ENCODE results near the gene ATP5IF1. TPM values are rescaled to one million over a fixed set of nuclear protein-coding genes. Genes with fewer than 3 reads are reported as not detected.

Gene ATP5IF1
- total RNA-seq, 1 experiment from 2014 or later, result 169 TPM

GRCh38 chr1:28190996-28191645, 44.8 kb upstream of the ATP5IF1 start:
- TF ChIP-seq CEBPB (IDR thresholded peaks at IDR 0.05; ENCODE audit: low read depth) (no peak), ZBTB33 (IDR thresholded peaks at IDR 0.05; ENCODE audit: extremely low read depth, insufficient replicate concordance, low read length) (no peak), EGR1 (IDR thresholded peaks at IDR 0.05; ENCODE audit: low read depth) (no peak), ELF1 (IDR thresholded peaks at IDR 0.05; ENCODE audit: borderline replicate concordance, low read depth) (no peak), YY1 (IDR thresholded peaks at IDR 0.05; ENCODE audit: extremely low read depth, insufficient replicate concordance, low read depth, low read length) (no peak), ZFX (IDR thresholded peaks at IDR 0.05) (no peak), FOSL1 (IDR thresholded peaks at IDR 0.05; ENCODE audit: low read depth) (no peak), POLR2AphosphoS5 (IDR thresholded peaks at IDR 0.05; ENCODE audit: low read depth, low read length) (no peak), EZH2 (IDR thresholded peaks at IDR 0.05) (no peak), RAD21 (IDR thresholded peaks at IDR 0.05; ENCODE audit: low read depth) (no peak), TCF7L2 (IDR thresholded peaks at IDR 0.05; ENCODE audit: borderline replicate concordance, extremely low read depth, insufficient read depth, insufficient read length) (no peak), SRF (IDR thresholded peaks at IDR 0.05; ENCODE audit: low read depth) (no peak), JUND (IDR thresholded peaks at IDR 0.05) (no peak), SP1 (IDR thresholded peaks at IDR 0.05; ENCODE audit: low read depth) (no peak), POLR2A (IDR thresholded peaks at IDR 0.05; ENCODE audit: borderline replicate concordance, extremely low read depth, insufficient read depth, insufficient read length) (no peak), EZH2phosphoT487 (IDR thresholded peaks at IDR 0.05; ENCODE audit: borderline replicate concordance) (no peak)
- TF ChIP-seq, protein P1, sequence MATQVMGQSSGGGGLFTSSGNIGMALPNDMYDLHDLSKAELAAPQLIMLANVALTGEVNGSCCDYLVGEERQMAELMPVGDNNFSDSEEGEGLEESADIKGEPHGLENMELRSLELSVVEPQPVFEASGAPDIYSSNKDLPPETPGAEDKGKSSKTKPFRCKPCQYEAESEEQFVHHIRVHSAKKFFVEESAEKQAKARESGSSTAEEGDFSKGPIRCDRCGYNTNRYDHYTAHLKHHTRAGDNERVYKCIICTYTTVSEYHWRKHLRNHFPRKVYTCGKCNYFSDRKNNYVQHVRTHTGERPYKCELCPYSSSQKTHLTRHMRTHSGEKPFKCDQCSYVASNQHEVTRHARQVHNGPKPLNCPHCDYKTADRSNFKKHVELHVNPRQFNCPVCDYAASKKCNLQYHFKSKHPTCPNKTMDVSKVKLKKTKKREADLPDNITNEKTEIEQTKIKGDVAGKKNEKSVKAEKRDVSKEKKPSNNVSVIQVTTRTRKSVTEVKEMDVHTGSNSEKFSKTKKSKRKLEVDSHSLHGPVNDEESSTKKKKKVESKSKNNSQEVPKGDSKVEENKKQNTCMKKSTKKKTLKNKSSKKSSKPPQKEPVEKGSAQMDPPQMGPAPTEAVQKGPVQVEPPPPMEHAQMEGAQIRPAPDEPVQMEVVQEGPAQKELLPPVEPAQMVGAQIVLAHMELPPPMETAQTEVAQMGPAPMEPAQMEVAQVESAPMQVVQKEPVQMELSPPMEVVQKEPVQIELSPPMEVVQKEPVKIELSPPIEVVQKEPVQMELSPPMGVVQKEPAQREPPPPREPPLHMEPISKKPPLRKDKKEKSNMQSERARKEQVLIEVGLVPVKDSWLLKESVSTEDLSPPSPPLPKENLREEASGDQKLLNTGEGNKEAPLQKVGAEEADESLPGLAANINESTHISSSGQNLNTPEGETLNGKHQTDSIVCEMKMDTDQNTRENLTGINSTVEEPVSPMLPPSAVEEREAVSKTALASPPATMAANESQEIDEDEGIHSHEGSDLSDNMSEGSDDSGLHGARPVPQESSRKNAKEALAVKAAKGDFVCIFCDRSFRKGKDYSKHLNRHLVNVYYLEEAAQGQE (IDR thresholded peaks at IDR 0.05; ENCODE audit: low read depth), result no peak
- TF ChIP-seq, protein P2, sequence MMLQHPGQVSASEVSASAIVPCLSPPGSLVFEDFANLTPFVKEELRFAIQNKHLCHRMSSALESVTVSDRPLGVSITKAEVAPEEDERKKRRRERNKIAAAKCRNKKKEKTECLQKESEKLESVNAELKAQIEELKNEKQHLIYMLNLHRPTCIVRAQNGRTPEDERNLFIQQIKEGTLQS (IDR thresholded peaks at IDR 0.05), result no peak
- no peak overlapping the region for H3K4me3 ChIP-seq (replicated peaks in 1 of 2; ENCODE audit: low read depth in 1 of 2, low read length in 2 of 2)
- no peaks in the 10 kb centered on the region for H3K27me3 ChIP-seq (ENCODE audit: insufficient read depth, low read length)
- intact Hi-C loops (cut with micrococcal nuclease), result no loop called here
- H3K79me2 ChIP-seq (ENCODE audit: insufficient read depth, low read length), result no peaks in the 10 kb centered on the region
- ChIA-PET CTCF (no interaction called here), RAD21 (ENCODE audit: low non-redundant PET in 1 of 2, low total read pairs in 2 of 2, uncharacterized antibody in 2 of 2, unreplicated experiment in 2 of 2) (no interaction called here), POLR2A (no interaction called here)
- no peaks in the 10 kb centered on the region for H3K9me2 ChIP-seq (ENCODE audit: insufficient read depth)
- H4K20me1 ChIP-seq (ENCODE audit: insufficient read depth), result no peaks in the 10 kb centered on the region
- H3K4me2 ChIP-seq (ENCODE audit: low read length), result no peak overlapping the region
- no peaks in the 10 kb centered on the region for H3K9me3 ChIP-seq (ENCODE audit: control insufficient read depth in 1 of 2, insufficient read depth in 1 of 2, low read depth in 1 of 2, low read length in 2 of 2)
- peaks cover 4 to 22% of the 10 kb centered on the region in 2 experiments; a peak in 3 of 4 replicates for H3K4me1 ChIP-seq (ENCODE audit: control insufficient read depth in 1 of 2, insufficient read depth in 2 of 2, low read length in 2 of 2)
- H3K36me3 ChIP-seq (ENCODE audit: control insufficient read depth in 1 of 2, insufficient read depth in 2 of 2, low read length in 2 of 2), result no peaks in the 10 kb centered on the region
- no peak overlapping the region for H3K9ac ChIP-seq (ENCODE audit: low read length)
- ATAC-seq (no peak), DNase-seq (ENCODE audit: low read depth, low spot score) (no peak)
- H3K27ac ChIP-seq (ENCODE audit: low read depth, low read length), result no peak overlapping the region
- no peak overlapping the region for H2AFZ ChIP-seq (ENCODE audit: low read depth, low read length, poor library complexity, severe bottlenecking)
- no TSS peak for BruUV-seq (replicated peaks)
